Fibroblast of lung (primary cell): Measurements from ENCODE around the gene MCFD2.

Experiments
- CTCF ChIP-seq, 2 donors: IDR thresholded peaks in 1 of 2; conservative IDR thresholded peaks in 1 of 2; 1 replicate in 1 of 2; 2 replicates in 1 of 2; pipeline ENCODE4 v1.5.1; 2011 to 2012; ENCODE audit warnings: low read length in 2 of 2, control low read depth in 1 of 2, inconsistent platforms in 1 of 2, low read depth in 1 of 2, mild to moderate bottlenecking in 1 of 2
- EZH2 ChIP-seq: IDR thresholded peaks from 2 replicates; pipeline ENCODE4 v1.5.1; 2012; ENCODE audit warnings: low read length, control low read depth, mild to moderate bottlenecking; ENCODE audit errors: missing control alignments

- TF ChIP-seq CTCF (conservative IDR thresholded peaks at IDR 0.05 in 1 of 2, IDR thresholded peaks at IDR 0.05 in 1 of 2; ENCODE audit: low read depth in 1 of 2, low read length in 2 of 2) (peak; percentile 34 to 37), EZH2 (no peak)
Observed at GRCh38 chr2:46937471-46937901, 21.9 kb upstream of the MCFD2 start.
